Stimulated activated CD8-positive, alpha-beta memory T cell treated with anti-CD3 and anti-CD28 coated beads, Interleukin-7, amount 100 ng/mL, for 24 hours (primary cell): ENCODE data around the gene EIF6.
"Not testable (repeated sequence)": the region's sequence is repeated elsewhere in the genome, so short reads cannot be mapped to it uniquely, and the experiment has no call there.

Experiments used
- DNase-seq: peaks from one replicate; pipeline ENCODE4 v3.0.0-alpha.2; 2020; ENCODE audit warnings: low read depth

The EIF6 gene

GRCh38 chr20:35284267-35284991 lies at the start of gene EIF6:
Gene EIF6 (minus strand): TSS chr20:35284772. CDS start chr20:35284487, 285 bp downstream.
- peak; percentile 59 for DNase-seq

GRCh38 chr20:35333606-35334005 lies 49.0 kb upstream of the EIF6 start:
- DNase-seq = no peak

DNA sequence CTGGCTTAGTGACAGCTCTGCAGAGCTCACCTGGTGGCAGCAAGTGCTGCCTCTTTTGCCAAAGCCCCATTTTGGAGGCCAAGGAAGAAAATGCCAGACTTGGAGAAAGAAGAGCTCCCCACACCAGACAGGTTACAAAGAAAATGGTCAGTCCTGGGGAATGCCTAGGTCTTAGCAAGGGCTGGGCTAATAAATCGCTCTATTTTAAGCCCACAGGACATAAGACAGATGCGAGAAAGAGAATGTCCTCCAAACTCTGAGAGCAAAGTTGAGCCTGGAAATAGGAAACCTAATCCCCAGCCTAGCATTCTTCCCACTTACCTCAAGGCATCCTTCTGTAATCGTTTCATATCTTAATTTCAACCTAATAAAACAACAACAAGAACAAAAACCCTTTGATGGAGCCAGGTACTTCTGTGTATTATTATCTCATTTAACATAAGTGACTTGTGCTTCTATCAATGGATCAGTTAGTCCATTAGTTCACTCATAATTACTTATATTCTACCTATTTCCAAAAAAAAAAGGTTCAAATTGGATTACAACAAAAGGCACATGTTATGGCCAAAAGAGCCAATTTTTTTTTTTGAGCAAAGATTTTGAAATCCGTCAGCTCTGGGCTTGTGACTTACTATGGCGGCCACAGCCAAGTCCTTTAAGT lies 48.1 kb upstream of the EIF6 start:
- no peak for DNase-seq

DNA sequence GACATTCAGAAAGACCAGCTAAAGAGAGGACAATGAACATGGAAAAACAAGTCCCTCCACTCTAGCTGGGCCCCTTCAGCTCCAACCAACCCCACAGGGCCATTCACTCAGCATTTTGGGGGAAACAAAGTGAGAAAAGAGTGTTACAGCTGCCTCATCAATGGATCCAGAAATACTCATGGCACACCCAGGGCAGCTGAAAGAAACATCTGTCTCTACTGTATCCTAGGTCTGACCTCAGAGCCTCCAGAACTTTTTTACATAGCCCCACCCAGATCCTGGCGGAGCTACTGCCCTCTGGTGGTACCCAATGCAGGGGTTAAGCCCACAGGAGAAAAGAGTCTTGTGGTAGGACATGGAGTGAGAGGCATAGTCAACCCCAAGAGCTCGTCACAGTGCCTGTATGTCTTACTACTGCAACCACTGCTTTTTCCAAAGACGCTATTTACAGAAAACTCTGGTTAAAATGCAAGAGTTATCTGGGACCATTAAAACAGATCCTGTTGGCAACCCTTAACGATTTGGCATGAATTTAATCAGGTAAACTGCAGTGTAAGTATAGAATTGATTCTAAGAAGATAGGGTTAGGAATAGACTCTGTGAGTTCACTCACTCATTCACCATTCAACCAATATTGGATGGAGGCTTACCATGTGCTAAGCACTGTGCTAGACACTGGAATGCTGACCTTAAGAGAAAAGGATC lies 45.0 kb upstream of the EIF6 start:
- DNase-seq = peak; percentile 22

- DNase-seq = no peak
Measured at GRCh38 chr20:35328689-35329088, 44.1 kb upstream of the EIF6 start.

- DNase-seq = no peak
Measured at GRCh38 chr20:35328095-35328685, 43.6 kb upstream of the EIF6 start.

DNA sequence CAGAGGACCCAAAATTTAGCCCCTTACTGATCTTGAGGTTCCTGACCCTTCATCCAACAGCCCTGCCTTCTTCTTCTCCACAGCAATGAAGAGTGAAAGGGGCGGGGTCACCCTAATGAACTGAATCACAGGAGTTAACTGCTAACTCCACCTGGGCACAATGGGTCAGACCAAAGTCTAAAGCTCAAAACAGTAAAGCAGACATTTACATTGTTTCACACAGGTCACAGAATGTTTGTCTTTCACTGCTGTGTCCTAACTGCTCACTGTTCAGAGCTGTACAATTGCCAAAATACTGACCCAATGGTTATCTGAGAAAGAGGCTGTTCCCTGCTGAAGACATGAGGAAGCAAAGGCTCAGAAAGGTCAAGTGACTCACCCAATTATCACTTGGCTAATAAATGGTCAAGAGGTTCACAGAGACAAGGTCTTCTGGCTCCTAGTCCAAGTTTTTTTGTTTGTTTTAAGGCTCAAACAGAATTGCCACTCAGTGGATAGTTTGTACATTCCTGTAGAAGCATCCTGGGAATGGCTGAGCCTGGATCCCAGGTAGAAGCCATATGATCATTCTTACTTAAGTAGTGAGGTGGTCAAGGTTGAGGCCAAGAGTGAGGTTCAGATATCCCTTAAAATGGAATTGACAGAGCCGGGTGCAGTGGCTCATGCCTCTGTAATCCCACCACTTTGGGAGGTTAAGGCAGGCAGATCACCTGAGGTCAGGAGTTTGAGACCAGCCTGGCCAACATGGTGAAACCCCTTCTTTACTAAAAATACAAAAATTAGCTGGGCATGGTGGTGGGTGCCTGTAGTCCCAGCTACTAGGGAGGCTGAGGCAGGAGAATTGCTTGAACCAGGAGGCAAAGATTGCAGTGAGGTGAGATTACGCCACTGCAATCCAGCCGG lies 42.8 kb upstream of the EIF6 start:
- no peak for DNase-seq

DNA sequence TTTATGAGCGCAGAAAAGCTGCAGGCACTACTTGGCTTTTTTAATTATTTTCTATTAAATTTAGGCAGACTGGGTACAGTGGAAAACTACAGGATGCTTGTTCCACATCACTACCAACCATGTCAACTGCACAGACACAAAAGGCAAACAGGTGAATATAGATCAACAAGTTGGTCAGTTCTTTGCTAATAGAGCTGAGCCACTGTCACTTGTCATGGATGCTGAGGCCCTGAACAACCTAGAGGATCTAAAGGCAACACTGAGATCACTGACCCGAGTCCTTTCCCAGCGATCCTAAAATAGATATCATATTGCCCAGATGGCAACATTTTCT lies 42.1 kb upstream of the EIF6 start:
- no peak for DNase-seq

DNA sequence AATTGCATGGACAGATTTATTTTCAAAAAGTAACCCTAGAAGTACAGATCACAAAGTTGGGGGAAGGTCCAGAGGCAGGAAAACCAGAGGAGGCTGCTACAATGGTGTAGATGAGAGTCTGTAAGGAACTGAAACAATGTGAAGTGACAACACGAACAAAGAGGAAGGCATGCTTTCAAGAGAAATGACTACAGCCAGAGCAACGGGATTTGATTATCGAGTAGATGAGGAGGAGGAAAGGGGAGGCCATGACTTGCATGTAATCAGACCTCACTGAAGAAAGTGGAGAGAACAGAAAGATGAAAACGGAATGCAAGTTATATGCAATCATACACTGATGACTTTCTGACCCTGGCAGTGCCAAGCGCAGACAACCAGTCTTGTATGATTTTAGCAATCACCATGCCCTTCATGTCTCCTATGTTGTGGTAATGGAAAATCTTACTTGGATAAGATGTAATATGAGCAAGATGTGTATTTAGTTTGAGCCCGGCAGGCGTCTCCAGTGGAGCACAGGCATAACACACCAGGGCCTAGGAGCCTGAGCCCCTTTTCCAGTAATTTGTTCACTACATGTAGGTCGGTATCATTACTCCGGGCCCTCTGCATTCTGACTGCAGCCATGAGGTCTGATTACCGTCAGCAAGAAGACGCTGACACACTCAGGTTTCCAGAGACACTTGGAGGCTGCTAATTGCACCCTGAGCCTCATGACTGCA lies 41.6 kb upstream of the EIF6 start:
- DNase-seq = no peak

DNA sequence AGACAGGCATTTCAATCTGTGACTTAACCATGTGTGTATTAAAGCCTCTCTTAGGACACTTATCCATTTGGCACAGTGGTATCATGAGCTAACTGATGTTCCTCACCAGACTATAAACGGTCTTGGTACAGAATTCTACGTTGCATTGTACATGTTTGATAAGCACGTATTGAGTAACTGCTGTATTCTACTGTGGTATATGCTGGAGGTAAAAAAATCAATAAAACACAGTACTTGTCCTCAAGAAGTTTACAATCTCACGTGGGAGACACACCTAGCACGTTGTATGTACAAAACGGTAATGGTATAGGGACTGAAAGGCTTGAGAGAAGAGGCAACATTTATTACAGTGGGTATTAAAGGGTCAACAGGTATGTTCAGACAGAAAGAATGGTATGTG lies 40.8 kb upstream of the EIF6 start:
- no peak for DNase-seq

GRCh38 chr20:35320396-35321126 lies 36.0 kb upstream of the EIF6 start:
- DNase-seq = no peak

GRCh38 chr20:35319871-35320197 lies 35.3 kb upstream of the EIF6 start:
- no peak for DNase-seq

- DNase-seq = no peak
Measured at GRCh38 chr20:35319192-35319870, 34.8 kb upstream of the EIF6 start.

GRCh38 chr20:35318502-35319157 lies 34.1 kb upstream of the EIF6 start:
- no peak for DNase-seq

DNA sequence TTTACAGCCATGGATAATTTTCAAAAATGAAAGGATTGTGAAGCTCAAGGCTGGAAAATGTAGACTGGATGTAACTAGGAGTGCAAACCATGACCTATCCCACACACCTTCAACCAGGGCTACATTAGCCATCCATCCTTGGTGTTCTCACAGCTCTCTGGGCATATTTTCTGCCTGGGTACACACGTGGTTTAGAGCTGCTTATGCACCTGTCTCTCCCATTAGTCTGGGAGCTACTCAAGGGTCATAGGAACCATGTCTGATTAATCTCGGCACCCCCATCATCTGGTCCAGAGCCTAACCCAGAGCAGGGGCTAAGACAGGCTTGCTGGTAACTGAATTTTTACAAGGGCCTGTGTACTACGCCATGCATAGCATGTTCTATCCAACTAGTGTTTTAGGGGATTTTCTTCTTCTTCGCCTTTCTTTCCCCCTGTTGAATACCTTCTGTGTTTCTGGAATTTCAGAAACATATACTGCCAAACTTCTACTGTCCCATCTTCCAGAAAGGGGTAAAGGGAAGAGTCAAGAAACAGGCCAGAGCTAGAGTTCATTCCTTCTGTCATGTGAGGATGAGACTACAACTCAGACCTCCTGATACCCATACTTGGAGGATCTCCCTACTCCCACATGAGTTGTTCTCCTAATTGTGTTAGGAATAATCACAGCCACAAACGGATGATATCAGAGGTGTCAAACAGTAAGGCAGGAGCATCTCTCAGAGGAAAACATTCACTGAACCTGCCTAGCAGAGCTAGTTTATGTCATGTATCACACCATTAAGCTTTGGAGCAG lies 33.0 kb upstream of the EIF6 start:
- no peak for DNase-seq

GRCh38 chr20:35316086-35316485 lies 31.5 kb upstream of the EIF6 start:
- DNase-seq = no peak

- DNase-seq = not testable (repeated sequence)
Measured at GRCh38 chr20:35315632-35316020, 31.1 kb upstream of the EIF6 start.

DNA sequence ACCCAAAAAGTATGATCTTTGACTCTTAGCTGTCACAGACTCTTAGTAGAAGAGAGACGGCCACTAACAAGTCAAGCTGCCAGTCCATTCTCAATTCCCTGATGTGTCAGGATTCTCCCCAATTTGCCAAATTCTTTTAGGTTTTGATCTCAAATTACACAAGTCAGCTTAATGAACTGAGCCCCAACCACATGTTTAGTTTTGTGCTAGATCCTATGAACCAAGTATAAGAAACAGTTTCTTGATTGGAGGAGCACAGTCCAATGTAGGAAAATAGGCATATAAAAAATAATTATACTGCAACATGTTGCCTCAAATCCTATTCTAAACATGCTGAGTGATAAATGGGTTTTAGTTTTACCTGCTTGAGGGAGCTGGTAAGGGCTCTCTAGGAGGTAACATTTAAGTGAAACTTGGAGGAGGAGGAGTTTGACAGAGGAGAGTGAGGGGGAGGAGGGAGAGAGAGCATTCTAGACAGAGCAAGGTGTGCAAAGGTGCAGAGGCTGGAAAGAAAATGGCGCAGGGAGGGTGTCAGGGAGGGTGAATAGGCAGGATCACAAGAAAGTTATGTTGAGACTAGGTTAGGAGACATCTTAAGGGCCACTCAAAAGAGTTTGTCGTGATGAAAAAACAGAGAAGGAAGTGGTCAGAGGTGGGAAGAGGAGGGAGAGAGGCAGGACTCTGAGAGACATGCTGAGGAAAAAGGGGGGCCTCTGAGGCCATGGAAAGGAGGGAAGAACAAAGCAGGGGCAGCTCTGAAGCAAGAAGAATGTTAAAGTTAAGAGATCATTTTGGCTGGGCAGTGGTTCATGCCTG lies 30.5 kb upstream of the EIF6 start:
- DNase-seq = no peak
